Muscle layer of colon (tissue), 2 donors: ENCODE results near the gene PACSIN2.
"Not testable (repeated sequence)": the region's sequence is repeated elsewhere in the genome, so short reads cannot be mapped to it uniquely, and the experiment has no call there.

ENCODE experiments used
- H3K27ac ChIP-seq: one replicate; pipeline ENCODE4 v1.7.0; 2013; ENCODE audit warnings: low read depth, mild to moderate bottlenecking, low read length, moderate library complexity
- H3K27me3 ChIP-seq, 2 donors: one replicate each; pipeline ENCODE4 v1.7.0; 2013; ENCODE audit warnings: low read length in 2 of 2, mild to moderate bottlenecking in 2 of 2; ENCODE audit not compliant: insufficient read depth in 2 of 2, control insufficient read depth in 1 of 2
- H3K36me3 ChIP-seq: one replicate; pipeline ENCODE4 v1.7.0; 2013; ENCODE audit warnings: mild to moderate bottlenecking, low read length; ENCODE audit not compliant: insufficient read depth
- H3K4me1 ChIP-seq: one replicate; pipeline ENCODE4 v1.7.0; 2013; ENCODE audit warnings: mild to moderate bottlenecking, low read length; ENCODE audit not compliant: insufficient read depth
- H3K4me3 ChIP-seq, 2 donors: one replicate each; pipeline ENCODE4 v1.7.0; 2013; ENCODE audit warnings: low read length in 2 of 2, low read depth in 1 of 2, mild to moderate bottlenecking in 1 of 2, moderate library complexity in 1 of 2
- H3K9ac ChIP-seq: one replicate; pipeline ENCODE4 v1.7.0; 2013; ENCODE audit warnings: low read length
- H3K9me3 ChIP-seq: one replicate; pipeline ENCODE4 v1.7.0; 2013; ENCODE audit warnings: mild to moderate bottlenecking, low read length
- donor health status: abdominal sarcoma.
- donor health status: Adenocarcinoma of cecum.

The PACSIN2 gene

DNA sequence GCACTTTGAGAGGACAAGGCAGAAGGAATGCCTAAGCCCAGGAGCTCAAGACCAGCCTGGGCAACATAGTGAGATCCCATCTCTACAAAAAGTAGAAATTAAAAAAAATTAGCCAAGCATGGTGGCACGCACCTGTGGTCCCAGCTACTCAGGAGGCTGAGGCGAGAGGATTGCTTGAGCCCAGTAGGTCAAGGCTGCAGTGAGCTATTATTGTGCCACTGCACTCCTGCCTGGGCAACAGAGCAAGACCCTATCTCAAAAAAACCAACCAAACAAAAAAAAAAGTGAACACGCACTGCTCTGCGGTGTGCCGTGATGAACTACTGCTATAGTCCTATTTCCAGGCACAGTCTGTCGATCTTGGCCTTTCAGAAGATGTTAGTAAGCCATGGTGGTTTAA, 97.6 kb downstream of the PACSIN2 start:
- not testable (repeated sequence) for H3K27ac ChIP-seq, H3K36me3 ChIP-seq, H3K4me3 ChIP-seq, H3K27me3 ChIP-seq, H3K9ac ChIP-seq, H3K9me3 ChIP-seq
- H3K4me1 ChIP-seq = peaks cover 32% of the 10 kb centered on the region

- Histone ChIP-seq H3K27ac (no peak overlapping the region), H3K9me3 (no peaks in the 10 kb centered on the region), H3K4me3 (no peak overlapping the region), H3K27me3 (no peaks in the 10 kb centered on the region), H3K9ac (no peak overlapping the region), H3K4me1 (peaks cover 22% of the 10 kb centered on the region), H3K36me3 (peaks cover 14% of the 10 kb centered on the region)
Measured at GRCh38 chr22:42915980-42916765, 98.8 kb downstream of the PACSIN2 start.

GRCh38 chr22:42914511-42915076, 100.4 kb downstream of the PACSIN2 start:
- no peaks in the 10 kb centered on the region for H3K9me3 ChIP-seq
- H3K27me3 ChIP-seq = no peaks in the 10 kb centered on the region
- no peak overlapping the region for H3K27ac ChIP-seq
- no peak overlapping the region for H3K9ac ChIP-seq
- no peak overlapping the region for H3K4me3 ChIP-seq
- peaks cover 29% of the 10 kb centered on the region for H3K4me1 ChIP-seq
- peaks cover 25% of the 10 kb centered on the region for H3K36me3 ChIP-seq

- H3K4me1 ChIP-seq = peaks cover 31% of the 10 kb centered on the region
- H3K36me3 ChIP-seq = peaks cover 31% of the 10 kb centered on the region
- H3K9me3 ChIP-seq = no peaks in the 10 kb centered on the region
- H3K27me3 ChIP-seq = no peaks in the 10 kb centered on the region
- H3K9ac ChIP-seq = no peak overlapping the region
- H3K27ac ChIP-seq = no peak overlapping the region
- H3K4me3 ChIP-seq = no peak overlapping the region
Measured at GRCh38 chr22:42913874-42914510, 101.0 kb downstream of the PACSIN2 start.

GRCh38 chr22:42912059-42912458, 102.9 kb downstream of the PACSIN2 start:
- no peaks in the 10 kb centered on the region for H3K27me3 ChIP-seq
- peaks cover 39% of the 10 kb centered on the region for H3K4me1 ChIP-seq
- no peak overlapping the region for H3K27ac ChIP-seq
- H3K9me3 ChIP-seq = no peaks in the 10 kb centered on the region
- H3K4me3 ChIP-seq = no peak overlapping the region
- no peak overlapping the region for H3K9ac ChIP-seq
- H3K36me3 ChIP-seq = peaks cover 30% of the 10 kb centered on the region

DNA sequence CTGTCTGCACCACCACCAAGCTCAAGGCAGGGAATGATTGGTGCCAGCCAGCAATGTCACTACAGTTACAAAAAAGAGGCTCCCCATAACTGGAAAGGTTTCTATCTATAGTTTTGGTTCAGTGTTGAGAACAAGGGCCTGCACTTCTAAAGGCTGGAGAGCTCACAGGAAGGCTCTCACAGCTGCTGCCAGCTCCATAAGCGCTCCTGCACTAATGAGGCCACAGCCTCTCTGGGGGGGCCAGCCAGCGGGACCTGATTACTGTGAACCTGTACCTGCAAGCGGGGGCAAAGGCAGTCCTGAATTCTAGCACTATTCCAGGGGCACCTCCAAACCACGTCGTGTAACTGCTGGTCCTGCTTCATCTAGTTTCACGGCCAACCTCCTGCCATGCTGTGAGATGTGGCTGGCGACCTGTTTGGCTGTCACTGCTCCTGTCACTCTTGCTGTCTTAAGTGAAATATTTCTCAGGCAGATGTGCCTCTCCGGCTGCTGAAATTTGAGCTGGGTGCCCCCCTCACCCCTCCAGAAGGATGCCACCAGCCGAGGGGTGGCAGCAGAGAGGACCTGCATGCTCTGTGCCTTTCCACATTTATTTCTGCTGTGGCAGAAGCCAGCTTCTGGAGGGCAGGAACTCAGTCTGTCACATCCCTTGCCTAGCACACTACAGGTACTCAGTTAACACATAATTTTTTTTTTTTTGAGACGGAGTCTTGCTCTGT, 104.6 kb downstream of the PACSIN2 start:
- Histone ChIP-seq H3K4me1 (peaks cover 56% of the 10 kb centered on the region), H3K9me3 (no peaks in the 10 kb centered on the region), H3K27me3 (no peaks in the 10 kb centered on the region), H3K9ac (no peak overlapping the region), H3K27ac (no peak overlapping the region), H3K4me3 (no peak overlapping the region), H3K36me3 (peaks cover 30% of the 10 kb centered on the region)

GRCh38 chr22:42909363-42910058, 105.4 kb downstream of the PACSIN2 start:
- peaks cover 64% of the 10 kb centered on the region for H3K4me1 ChIP-seq

DNA sequence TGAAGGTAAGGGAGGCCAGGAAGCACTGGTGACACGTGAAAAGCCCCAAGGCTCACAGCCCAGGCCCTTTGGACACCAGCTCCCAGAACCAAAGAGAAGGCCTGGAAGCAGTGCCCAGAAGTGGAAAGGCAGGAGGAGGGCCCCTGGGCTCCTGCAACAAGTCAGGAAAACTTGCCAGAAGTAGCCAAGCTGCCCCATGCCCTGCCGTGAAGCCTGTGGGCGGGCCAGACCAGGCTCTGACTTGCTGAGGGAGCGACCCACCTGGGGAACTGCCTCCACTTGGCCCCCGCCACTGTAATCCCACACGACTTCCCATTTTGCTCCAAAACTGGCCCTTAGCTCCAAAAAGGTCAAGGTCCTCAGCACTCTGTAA, 106.6 kb downstream of the PACSIN2 start:
- peak overlapping the region; percentile 62 for H3K27ac ChIP-seq
- H3K27me3 ChIP-seq = no peaks in the 10 kb centered on the region
- H3K9me3 ChIP-seq = no peaks in the 10 kb centered on the region
- H3K9ac ChIP-seq = no peak overlapping the region
- no peak overlapping the region for H3K4me3 ChIP-seq
- peaks cover 73% of the 10 kb centered on the region for H3K4me1 ChIP-seq
- H3K36me3 ChIP-seq = peaks cover 30% of the 10 kb centered on the region

More at GRCh38 chr22:42909363-42910058, 105.4 kb downstream of the PACSIN2 start:
- peaks cover 30% of the 10 kb centered on the region for H3K36me3 ChIP-seq
- H3K27ac ChIP-seq = peak overlapping the region; percentile 22
- H3K4me3 ChIP-seq = no peak overlapping the region
- H3K9ac ChIP-seq = no peak overlapping the region
- no peaks in the 10 kb centered on the region for H3K27me3 ChIP-seq
- no peaks in the 10 kb centered on the region for H3K9me3 ChIP-seq

GRCh38 chr22:42907404-42908373, 107.3 kb downstream of the PACSIN2 start:
- Histone ChIP-seq H3K4me1 (peaks cover 78% of the 10 kb centered on the region), H3K9ac (no peak overlapping the region)

GRCh38 chr22:42906605-42907348, 108.2 kb downstream of the PACSIN2 start:
- Histone ChIP-seq H3K4me3 (no peak overlapping the region), H3K27ac (peak overlapping the region; percentile 19), H3K27me3 (no peaks in the 10 kb centered on the region), H3K9me3 (no peaks in the 10 kb centered on the region), H3K4me1 (peaks cover 82% of the 10 kb centered on the region), H3K36me3 (peaks cover 28% of the 10 kb centered on the region), H3K9ac (no peak overlapping the region)

More at GRCh38 chr22:42907404-42908373, 107.3 kb downstream of the PACSIN2 start:
- H3K4me3 ChIP-seq = peak overlapping the region in 1 of 2 donors; percentile 1
- H3K9me3 ChIP-seq = no peaks in the 10 kb centered on the region
- H3K36me3 ChIP-seq = peaks cover 30% of the 10 kb centered on the region
- peak overlapping the region; percentile 62 for H3K27ac ChIP-seq
- H3K27me3 ChIP-seq = no peaks in the 10 kb centered on the region
